Mucosa of descending colon (tissue), 3 donors: Measurements from ENCODE around the gene C3orf38. TPM values are rescaled to one million over a fixed set of nuclear protein-coding genes. Genes with fewer than 3 reads are reported as not detected.
A peak's percentile ranks its signal among the peaks of the same experiment; 100 is the strongest.

Experiments used
- ATAC-seq: fragments of 200-7000 bp; cut with Tn5 transposase; one replicate; pipeline ENCODE4 v1.9.1; 2020; ENCODE audit warnings: mild to moderate bottlenecking, moderate library complexity
- DNase-seq, 3 donors: peaks; one replicate each; pipeline ENCODE4 v3.0.0-alpha.2; 2020
- H3K36me3 ChIP-seq: fragments of 200-600 bp; one replicate; pipeline ENCODE4 v1.8.0; 2021; ENCODE audit warnings: low read depth, mild to moderate bottlenecking
- H3K4me1 ChIP-seq: fragments of 200-600 bp; one replicate; pipeline ENCODE4 v1.8.0; 2021; ENCODE audit warnings: low read depth, mild to moderate bottlenecking
- H3K4me3 ChIP-seq: fragments of 200-600 bp; one replicate; pipeline ENCODE4 v1.8.0; 2021; ENCODE audit warnings: mild to moderate bottlenecking
- H3K9me3 ChIP-seq: fragments of 200-600 bp; one replicate; pipeline ENCODE4 v1.8.0; 2021; ENCODE audit warnings: mild to moderate bottlenecking
- intact Hi-C, 2 donors: fragments of 100-400 bp; cut with DNase I in 1 of 2; cut with micrococcal nuclease in 1 of 2; formaldehyde crosslinking; loops; one replicate each; pipeline versions ENCODE4 v1.11.0 to v1.11.1; 2022; cut with DNase I, micrococcal nuclease
- total RNA-seq, 3 donors: library from RNA; stranded (reverse); fragmentation: NEBNext Ultra II Directional in 2 of 3; extraction: Animal tissue kit (Norgen Biotek cat#: 25700) in 2 of 3; gene quantifications; one replicate each; pipeline versions ENCODE4 v1.2.1 to v1.2.4, GENCODE V29; 2021 to 2023
- TF ChIP-seq, protein P1 (sequence below): fragments of 200-600 bp; IDR thresholded peaks from one replicate; pipeline ENCODE4 v1.8.0; 2022; ENCODE audit warnings: antibody characterized with exemption, mild to moderate bottlenecking
- donor health status: DM: no; HTN: no; CAD: no; lungs with moderate emphysema.
- donor health status: DM: no; HTN: no; CAD: no.
- donor health status: DM: no; HTN: yes; CAD: no.

The C3orf38 gene
- total RNA-seq, 3 donors from 2014 or later: 18.3 to 25.4 (median 22.8) TPM

DNA sequence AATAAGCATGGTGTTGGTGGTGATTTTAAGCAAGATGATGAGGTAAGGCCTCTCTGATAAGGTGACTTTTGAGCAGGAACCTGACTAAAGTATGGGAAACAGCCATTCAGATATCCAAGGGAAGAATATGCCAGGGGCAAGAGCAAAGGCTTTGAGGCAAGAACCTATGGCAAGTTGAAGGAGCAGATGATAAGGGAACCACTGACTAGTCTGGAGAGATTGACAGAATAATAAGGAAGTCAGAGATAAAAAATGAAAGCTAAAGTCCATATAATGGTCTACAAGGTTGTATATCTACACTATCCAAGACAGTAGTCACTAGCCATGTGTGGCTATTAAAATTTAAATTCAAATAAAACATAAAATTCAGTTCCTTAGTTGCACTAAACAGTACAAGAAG, 2.5 kb upstream of the C3orf38 start:
- Histone ChIP-seq H3K36me3 (no peaks in the 10 kb centered on the region), H3K9me3 (no peaks in the 10 kb centered on the region), H3K4me3 (no peak overlapping the region), H3K4me1 (peaks cover 8% of the 10 kb centered on the region)
- DNase-seq (no peak), ATAC-seq (no peak)
- TF ChIP-seq, protein P1, sequence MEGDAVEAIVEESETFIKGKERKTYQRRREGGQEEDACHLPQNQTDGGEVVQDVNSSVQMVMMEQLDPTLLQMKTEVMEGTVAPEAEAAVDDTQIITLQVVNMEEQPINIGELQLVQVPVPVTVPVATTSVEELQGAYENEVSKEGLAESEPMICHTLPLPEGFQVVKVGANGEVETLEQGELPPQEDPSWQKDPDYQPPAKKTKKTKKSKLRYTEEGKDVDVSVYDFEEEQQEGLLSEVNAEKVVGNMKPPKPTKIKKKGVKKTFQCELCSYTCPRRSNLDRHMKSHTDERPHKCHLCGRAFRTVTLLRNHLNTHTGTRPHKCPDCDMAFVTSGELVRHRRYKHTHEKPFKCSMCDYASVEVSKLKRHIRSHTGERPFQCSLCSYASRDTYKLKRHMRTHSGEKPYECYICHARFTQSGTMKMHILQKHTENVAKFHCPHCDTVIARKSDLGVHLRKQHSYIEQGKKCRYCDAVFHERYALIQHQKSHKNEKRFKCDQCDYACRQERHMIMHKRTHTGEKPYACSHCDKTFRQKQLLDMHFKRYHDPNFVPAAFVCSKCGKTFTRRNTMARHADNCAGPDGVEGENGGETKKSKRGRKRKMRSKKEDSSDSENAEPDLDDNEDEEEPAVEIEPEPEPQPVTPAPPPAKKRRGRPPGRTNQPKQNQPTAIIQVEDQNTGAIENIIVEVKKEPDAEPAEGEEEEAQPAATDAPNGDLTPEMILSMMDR: no peak
- intact Hi-C loops: no loop called here

DNA sequence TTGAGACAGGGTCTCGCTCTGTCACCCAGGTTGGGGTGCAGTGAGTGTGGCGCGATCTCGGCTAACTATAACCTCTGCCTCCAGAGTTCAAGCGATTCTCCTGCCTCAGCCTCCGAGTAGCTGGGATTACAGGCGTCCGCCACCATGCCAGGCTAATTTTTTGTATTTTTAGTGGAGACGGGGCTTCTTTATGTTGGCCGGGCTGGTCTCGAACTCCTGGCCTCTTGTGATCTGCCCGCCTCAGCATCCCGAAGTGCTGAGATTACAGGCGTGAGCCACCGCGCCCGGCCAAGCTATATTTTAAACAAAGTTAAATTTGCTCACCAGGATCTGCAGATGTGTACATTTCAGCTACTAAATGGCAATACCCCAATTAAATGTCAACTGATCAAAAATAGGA, 1.1 kb upstream of the C3orf38 start:
- intact Hi-C loops: no loop called here
- DNase-seq: peak in 2 of 3 donors; percentile 3 to 27
- H3K4me1 ChIP-seq: peaks cover 12% of the 10 kb centered on the region
- no peak for ATAC-seq
- TF ChIP-seq, protein P1: no peak
- H3K36me3 ChIP-seq: no peaks in the 10 kb centered on the region
- no peaks in the 10 kb centered on the region for H3K9me3 ChIP-seq
- H3K4me3 ChIP-seq: no peak overlapping the region

DNA sequence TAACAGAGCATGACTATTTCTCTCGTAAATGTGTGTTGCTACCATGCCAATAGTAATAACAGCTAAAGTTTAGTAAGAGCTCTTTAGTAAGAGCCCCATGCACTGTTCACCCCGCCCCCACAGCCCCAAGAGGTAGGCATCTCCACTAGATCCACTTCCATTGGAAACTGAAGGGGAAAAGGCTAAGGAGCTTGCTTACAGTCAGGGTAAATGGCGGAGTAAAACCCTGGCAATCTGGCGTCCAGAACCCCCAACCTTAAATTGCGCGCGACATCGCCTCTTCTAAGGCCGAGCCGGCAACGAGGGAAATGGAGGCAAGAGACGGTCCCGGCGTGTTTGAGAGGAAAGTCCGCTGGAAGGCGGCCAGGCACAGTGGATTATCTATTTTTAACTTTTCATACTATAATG, 654 bp upstream of the C3orf38 start:
- ATAC-seq (peak; percentile 4), DNase-seq (no peak)
- intact Hi-C loops: no loop called here

DNA sequence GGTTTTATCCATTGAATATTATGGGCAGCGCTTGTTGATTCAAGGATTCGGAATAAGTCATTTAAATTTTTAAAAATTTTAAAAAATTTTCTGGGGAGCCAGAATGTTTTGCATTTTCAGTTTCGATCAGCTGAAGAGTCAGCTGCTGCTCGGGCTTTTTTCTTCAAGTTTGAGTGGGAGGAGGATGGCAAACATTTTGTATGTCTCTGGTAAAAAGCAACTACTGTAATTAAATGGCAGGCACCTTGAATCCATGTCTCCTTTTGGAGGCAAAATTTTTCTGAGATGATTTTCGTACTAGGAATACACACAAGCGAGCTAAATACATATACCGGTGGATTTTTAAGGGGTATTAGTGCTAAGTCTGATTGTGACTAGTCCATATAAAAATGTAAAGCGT, 612 bp downstream of the C3orf38 start:
- Histone ChIP-seq H3K36me3 (no peaks in the 10 kb centered on the region), H3K4me3 (peak overlapping the region; percentile 40), H3K4me1 (peaks cover 12% of the 10 kb centered on the region), H3K9me3 (no peaks in the 10 kb centered on the region)
- DNase-seq: no peak
- intact Hi-C loops: no loop called here
- TF ChIP-seq, protein P1: no peak
- no peak for ATAC-seq

More for the DNA sequence above, 654 bp upstream of the C3orf38 start:
- Histone ChIP-seq H3K9me3 (no peaks in the 10 kb centered on the region), H3K4me3 (peak overlapping the region; percentile 40), H3K36me3 (no peaks in the 10 kb centered on the region), H3K4me1 (peaks cover 12% of the 10 kb centered on the region)
- TF ChIP-seq, protein P1: no peak

DNA sequence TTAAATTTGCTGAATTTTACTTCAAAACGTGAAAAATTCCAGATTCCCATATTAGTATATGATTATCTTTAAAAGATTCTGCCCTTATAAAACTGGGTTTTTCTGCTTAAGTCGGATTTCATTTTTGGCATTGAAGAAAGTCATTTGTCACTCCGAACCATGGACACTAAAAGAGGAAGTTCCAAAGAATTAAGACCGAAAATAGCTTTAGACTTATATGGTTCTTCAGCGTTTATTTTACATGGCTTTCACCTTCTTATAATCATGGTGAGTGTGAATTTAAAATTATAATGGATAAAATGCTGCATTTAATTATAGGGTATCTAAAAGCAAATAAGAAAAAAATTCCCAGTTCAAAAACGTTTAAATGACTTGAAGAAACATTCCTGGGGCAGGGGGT, 1.0 kb downstream of the C3orf38 start:
- H3K36me3 ChIP-seq: no peaks in the 10 kb centered on the region
- DNase-seq (no peak), ATAC-seq (no peak)
- intact Hi-C loops: no loop called here
- no peaks in the 10 kb centered on the region for H3K9me3 ChIP-seq
- no peak overlapping the region for H3K4me3 ChIP-seq
- TF ChIP-seq, protein P1: no peak
- peaks cover 12% of the 10 kb centered on the region for H3K4me1 ChIP-seq

DNA sequence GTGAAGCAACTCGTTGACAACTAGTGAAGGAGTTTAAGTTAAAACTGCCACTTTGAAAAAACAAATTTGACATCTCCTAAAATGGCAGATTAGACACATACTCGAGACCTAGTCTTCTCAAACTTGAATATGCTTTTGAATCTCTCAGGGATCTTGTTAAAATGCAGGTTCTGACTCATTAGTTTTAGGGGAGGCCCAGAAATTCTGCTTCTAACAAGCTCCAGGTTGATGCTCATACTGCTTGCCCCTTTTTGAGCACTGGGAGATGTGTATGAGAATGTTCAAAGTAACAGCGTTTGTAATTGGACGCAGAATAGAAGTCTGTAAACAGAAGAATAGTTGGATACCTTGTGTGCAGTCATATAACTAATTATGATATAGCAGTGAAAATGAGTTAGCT, 1.6 kb downstream of the C3orf38 start:
- Histone ChIP-seq H3K4me1 (peaks cover 12% of the 10 kb centered on the region), H3K4me3 (no peak overlapping the region), H3K9me3 (no peaks in the 10 kb centered on the region), H3K36me3 (peaks cover 5% of the 10 kb centered on the region)
- intact Hi-C loops: no loop called here
- DNase-seq: no peak
- no peak for ATAC-seq
- TF ChIP-seq, protein P1: no peak
